Inferior parietal cortex (tissue), 1 donor: ENCODE results near the gene TXNRD1.
"Not testable (repeated sequence)": the region's sequence is repeated elsewhere in the genome, so short reads cannot be mapped to it uniquely, and the experiment has no call there.

Source experiments
- DNase-seq: peaks from one replicate; pipeline ENCODE4 v3.0.0-alpha.2; 2016; ENCODE audit errors: extremely low spot score

TXNRD1 gene

GRCh38 chr12:104237930-104238329, 22.4 kb downstream of the TXNRD1 start:
- DNase-seq: no peak

DNA sequence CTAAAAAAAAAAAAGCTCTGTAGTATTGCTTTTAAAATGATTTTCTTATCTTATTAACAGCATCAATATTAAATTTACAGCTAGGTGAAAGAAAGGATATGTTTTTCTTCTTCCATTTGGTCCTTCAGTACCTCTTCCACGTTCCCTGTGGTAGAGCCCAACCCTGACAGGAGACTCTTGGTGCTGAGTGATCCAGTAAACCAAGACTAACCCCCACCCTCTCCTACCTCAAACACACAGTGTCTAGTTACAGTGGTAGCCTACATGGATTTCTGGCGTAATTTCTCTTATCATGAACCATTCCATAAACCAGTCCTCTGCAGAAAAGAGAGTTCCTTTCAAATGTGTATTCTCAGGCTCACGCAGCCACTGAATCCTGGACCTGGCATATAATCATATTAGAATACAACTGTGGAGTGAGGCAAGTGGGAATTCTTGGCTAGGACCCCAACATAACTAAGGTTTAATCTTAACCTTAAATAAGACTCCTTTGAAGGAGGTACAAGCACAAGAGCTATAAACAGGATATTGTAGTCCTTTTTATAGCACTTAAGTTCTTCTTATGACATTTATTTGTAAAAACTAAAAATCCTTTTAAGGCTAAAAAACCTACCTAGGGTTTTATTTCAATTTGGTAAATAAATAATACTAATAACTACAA, 27.1 kb downstream of the TXNRD1 start:
- DNase-seq: no peak

- DNase-seq: no peak
Measured at GRCh38 chr12:104243551-104243950, 28.0 kb downstream of the TXNRD1 start.

DNA sequence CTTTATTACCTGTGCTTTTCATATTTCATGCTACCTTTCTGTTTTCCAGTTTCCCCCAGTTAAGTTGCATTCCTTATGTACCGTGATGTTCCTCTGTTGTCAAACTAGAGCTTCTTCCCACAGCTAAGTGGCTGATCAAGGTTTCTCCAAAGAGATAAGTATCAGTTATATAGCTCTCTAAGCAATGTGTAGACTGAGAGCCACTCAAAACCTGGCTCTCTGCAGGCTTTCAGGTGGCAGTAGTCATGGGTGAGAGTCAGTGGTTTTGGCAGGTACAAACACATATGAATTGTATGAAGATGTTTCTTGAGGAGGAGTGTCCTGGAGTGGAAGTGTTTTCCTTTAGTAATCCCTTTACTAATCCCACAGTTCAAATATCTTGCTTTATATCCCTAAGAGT, 28.4 kb downstream of the TXNRD1 start:
- no peak for DNase-seq

GRCh38 chr12:104247698-104248097, 32.1 kb downstream of the TXNRD1 start:
- no peak for DNase-seq

DNA sequence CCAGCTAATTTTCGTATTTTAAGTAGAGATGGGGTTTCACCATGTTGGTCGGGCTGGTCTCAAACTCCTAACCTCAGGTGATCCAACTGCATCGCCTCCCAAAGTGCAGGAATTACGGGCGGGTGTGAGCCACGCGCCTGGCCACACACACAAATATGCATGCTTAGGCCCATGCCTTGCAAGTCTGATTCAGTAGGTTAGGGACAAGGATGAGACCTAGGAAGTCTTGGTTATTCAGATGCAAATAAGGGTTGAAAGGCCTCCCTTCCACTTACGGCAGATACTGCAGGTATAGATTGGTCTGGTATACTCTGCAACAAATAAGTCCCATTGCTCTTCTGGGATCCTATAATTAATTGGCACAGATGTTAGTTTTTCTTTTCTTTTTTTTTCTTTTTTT, 32.9 kb downstream of the TXNRD1 start:
- DNase-seq: no peak

DNA sequence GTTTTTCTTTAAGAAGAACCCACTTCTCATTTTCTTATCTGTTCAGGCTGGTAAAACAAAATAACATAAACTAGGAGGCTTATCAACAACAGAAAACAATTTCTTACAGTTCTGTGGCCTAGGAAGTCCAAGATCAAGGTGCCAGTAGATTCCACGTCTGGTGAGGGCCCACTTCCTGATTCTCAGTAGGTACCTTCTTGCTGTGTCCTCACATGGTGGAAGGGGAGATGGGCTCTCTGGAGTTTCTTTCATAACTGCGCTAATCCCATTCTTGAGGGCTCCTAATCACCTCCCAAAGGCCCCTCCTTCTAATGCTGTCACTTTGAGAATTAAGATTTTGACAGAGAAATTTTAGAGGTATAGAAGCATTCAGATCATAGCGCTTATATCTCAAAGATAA, 33.4 kb downstream of the TXNRD1 start:
- DNase-seq: no peak

- no peak for DNase-seq
Measured at GRCh38 chr12:104249898-104250297, 34.3 kb downstream of the TXNRD1 start.

DNA sequence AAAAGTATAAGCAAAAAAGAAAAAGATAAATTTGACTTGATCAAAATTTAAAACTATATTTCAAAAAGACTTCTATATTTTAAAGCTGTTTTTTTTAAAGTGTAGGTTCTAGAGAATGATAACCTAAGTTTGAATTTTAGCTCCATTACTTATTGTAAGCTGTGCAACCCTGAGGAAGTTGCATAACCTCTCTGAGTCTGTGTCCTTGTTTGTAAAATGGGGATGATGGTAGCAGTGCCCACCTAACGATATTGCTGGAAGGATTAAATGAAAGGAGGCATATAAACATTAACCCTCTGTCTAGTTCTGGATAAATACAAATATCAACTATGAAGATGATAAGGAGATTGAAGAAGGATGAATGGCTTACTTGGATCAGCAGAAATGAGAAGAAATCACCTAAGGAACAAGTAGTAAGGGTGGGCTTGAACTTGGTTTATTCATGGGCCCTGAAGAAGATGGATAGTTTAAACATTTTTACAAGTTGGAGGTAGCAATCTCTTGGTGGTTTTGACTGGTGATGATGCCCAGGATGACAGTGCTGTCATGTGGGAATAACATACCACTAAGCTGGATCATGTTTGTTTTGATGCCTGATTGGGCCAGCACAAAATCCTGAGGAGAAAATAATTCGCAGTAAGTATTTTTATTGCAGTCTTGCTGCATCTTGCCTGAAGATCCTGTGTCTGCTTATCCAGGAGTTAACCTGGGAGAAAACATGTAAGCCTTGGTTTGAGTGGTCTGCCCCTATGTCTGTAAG, 35.0 kb downstream of the TXNRD1 start:
- no peak for DNase-seq

DNA sequence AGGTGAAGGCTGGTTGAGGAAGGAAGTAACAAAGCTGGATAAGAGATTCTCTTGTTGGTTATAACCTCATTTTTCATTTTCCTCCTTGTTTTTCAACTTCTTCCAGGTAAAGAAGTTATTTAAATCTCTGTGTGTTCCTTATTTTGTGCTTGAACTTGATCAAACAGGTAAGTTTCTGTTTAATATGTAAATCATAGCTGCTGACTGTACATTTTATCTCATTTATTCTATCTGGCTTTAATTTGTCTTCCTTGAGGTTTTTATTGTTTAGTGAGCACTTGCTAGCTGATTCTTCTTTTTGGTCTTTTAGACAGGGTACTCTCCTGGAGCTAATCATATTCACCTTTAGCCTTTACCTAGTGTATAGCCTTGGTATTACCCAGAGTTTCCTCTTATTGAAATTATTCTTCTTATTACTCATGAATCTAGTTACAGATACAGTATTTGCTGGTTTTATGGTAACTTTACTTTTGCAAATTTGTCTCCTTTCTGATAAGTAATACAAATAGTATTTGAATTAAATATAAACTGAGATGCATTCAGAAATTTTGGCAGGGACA, 42.4 kb downstream of the TXNRD1 start:
- DNase-seq: no peak

DNA sequence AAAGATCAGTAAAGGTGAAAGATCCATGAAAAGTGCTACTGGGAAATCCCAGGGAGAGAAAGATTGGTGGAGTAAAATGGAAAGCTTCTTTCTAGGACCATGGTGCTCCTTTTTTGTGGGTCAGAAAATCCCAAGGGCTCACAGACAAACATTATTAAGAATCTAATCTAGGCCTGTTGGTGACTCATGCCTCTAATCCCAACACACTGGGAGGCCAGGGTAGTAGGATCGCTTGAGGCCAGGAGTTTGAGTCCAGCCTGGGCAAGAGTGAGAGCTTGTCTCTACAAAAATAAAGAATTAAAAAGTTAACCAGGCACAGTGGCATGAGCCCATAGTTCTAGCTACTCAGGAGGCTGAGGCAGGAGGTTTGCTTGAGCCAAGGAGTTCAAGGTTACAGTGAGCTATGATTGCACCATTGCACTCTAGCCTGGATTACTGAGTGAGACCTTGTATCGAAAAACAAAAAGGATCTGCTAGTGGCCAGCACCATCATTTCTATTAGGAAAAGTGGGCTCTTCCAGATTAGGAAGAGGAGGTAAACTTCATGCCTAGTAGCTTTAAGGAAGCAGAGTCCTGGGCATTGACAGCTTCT, 43.0 kb downstream of the TXNRD1 start:
- DNase-seq: no peak

GRCh38 chr12:104263026-104263425, 47.4 kb downstream of the TXNRD1 start:
- DNase-seq: no peak

- no peak for DNase-seq
Measured at GRCh38 chr12:104263580-104264358, 48.2 kb downstream of the TXNRD1 start.

DNA sequence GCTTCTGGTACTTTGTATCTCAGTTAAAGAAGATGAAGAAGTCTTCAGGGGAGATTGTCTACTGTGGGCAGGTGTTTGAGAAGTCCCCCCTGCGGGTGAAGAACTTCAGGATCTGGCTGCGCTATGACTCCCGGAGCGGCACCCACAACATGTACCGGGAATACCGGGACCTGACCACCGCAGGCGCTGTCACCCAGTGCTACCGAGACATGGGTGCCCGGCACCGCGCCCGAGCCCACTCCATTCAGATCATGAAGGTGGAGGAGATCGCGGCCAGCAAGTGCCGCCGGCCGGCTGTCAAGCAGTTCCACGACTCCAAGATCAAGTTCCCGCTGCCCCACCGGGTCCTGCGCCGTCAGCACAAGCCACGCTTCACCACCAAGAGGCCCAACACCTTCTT, 49.9 kb downstream of the TXNRD1 start:
- not testable (repeated sequence) for DNase-seq

GRCh38 chr12:104272938-104273337, 57.4 kb downstream of the TXNRD1 start:
- DNase-seq: no peak

DNA sequence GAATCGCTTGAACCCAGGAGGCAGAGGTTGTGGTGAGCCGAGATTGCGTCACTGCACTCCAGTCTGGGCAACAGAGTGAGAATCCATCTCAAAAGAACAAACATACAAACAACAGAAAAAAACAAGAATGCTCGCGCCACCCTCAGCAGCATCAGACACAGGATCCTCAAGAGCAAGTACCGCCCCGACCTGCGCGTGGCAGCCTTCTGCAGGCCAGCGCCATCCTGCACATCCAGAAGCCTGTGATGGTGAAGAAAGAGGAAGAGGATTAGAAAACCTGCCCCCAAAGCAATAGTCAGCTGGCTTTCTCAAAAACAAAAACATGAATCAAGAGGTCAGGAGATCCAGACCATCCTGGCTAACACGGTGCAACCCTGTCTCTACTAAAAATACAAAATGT, 57.9 kb downstream of the TXNRD1 start:
- no peak for DNase-seq

- DNase-seq: no peak
Measured at GRCh38 chr12:104274811-104275210, 59.2 kb downstream of the TXNRD1 start.

DNA sequence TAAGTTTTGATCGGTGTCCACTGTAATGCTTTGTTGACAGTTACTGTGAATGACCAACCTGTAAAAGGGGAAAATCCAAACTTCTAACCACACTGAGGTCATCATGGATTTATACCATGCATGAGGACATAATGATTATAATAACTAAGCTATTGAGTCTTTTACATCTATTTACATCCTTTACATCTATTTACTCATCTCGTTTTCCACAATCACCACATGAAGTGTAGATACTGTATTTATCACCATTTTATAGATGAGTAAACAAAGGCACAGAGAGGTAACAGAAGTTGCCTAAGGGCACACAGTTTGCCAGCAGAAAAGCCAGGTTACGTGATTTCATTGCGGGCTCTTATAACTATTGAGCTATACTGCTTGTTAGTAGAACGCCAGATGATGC, 60.1 kb downstream of the TXNRD1 start:
- DNase-seq: no peak

DNA sequence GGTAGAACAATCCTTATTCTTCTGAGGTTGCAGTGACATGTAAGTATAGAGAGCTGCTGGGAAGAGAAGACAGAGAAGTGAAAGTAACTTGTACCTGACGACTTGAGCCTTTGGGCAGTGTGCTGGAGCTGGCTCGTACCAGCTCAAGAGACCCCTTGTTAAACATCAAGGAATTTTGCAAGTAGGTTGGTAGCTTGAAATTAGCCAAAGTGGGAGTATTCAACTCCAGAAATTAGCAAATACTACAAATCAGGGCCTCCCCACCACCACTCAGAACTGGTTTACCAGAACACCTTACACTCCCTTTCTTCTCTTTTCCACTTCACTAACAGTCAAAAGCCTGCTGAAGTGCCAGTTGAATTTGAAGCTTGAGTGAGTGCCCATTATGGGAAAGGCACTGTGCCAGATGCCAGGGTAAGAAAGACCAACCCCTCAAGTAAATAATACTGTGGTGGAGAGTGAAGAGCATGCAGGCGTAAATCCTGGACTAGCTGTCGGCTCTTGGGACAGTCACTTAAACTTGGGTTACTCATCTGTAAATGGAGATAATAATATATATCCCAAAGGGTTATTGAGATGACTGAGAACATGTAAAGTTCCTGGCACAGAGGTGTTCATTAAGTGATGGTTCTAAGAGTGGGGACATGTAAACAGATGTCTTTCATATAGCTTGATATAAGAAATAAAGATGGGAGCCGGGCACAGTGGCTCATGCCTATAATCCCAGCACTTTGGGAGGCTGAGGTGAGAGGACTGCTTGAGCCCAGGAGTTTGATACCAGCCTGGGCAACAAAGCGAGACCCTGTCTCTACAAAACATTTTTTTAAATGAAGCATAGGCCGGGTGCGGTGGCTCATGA, 60.9 kb downstream of the TXNRD1 start:
- no peak for DNase-seq

DNA sequence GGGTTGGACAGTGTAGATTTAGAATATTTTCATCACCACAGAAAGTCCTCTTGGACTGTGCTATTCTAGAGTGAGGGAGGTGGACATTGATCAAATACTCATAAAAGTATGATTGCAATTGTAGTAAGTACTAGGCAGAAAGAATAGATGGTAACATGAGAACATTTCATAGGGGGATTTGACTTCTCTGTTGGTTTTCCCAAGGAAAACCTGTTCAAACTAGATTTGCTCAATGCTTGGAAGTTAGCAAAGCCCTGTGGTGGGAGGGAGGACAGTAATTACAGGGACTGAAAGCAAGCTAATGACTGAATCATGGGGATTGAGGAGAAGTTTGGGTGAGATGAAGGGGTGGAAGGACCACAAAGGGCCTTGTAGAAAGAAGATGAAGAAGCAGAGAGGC, 63.6 kb downstream of the TXNRD1 start:
- DNase-seq: no peak

- no peak for DNase-seq
Measured at GRCh38 chr12:104280111-104280510, 64.5 kb downstream of the TXNRD1 start.
